H1 (cell line): ENCODE results near the gene RPS6KB2. TPM values are rescaled to one million over a fixed set of nuclear protein-coding genes. Genes with fewer than 3 reads are reported as not detected.

Experiments used
- ATF2 ChIP-seq: IDR thresholded peaks from 2 replicates; pipeline ENCODE4 v1.6.1; 2012; ENCODE audit warnings: low read length, inconsistent platforms
- EP300 ChIP-seq, 2 experiments: IDR thresholded peaks; 1 replicate in 1 of 2; 2 replicates in 1 of 2; pipeline ENCODE4 v1.6.1; 2011 to 2012; ENCODE audit warnings: low read depth in 2 of 2, low read length in 2 of 2, mild to moderate bottlenecking in 2 of 2, borderline replicate concordance in 1 of 2, inconsistent platforms in 1 of 2, moderate library complexity in 1 of 2
- FOSL1 ChIP-seq: IDR thresholded peaks from 2 replicates; pipeline ENCODE4 v1.6.1; 2011; ENCODE audit warnings: mild to moderate bottlenecking, low read depth, low read length, moderate library complexity; ENCODE audit not compliant: insufficient read depth
- SP1 ChIP-seq: IDR thresholded peaks from 2 replicates; pipeline ENCODE4 v1.6.1; 2011; ENCODE audit warnings: low read depth, low read length
- SUZ12 ChIP-seq: fragments of 200-600 bp; sonication (generic); IDR thresholded peaks from 2 replicates; pipeline ENCODE4 v1.6.1; 2012; ENCODE audit warnings: mild to moderate bottlenecking, inconsistent platforms, low read length, moderate library complexity, mixed read lengths
- TBP ChIP-seq: IDR thresholded peaks from 2 replicates; pipeline ENCODE4 v1.6.1; 2011; ENCODE audit warnings: low read depth, low read length, improper control_type of control experiment
- USF2 ChIP-seq: IDR thresholded peaks from 2 replicates; pipeline ENCODE4 v1.6.1; 2011; ENCODE audit warnings: low read length, improper control_type of control experiment
- YY1 ChIP-seq: IDR thresholded peaks from 2 replicates; pipeline ENCODE4 v1.6.1; 2011; ENCODE audit warnings: low read depth, mild to moderate bottlenecking, low read length
- polyA plus RNA-seq, 7 experiments: library from polyadenylated mRNA; depleted of rRNA in 3 of 7; stranded (reverse) in 5 of 7; unstranded in 2 of 7; fragments of >200 nt in 5 of 7; fragments of 200-250 nt in 2 of 7; gene quantifications; 1 replicate in 5 of 7; 2 replicates in 1 of 7; 4 replicates in 1 of 7; pipeline versions ENCODE4 v1.2.1 to v1.2.3, GENCODE V29; 2011 to 2013; ENCODE audit warnings: missing spikeins in 2 of 7, mixed read lengths in 2 of 7
- total RNA-seq: library from RNA; stranded (reverse); fragmentation: NEBNext Ultra II Directional; extraction: Animal tissue kit (Norgen Biotek cat#: 25700); gene quantifications from 2 replicates; pipeline ENCODE4 v1.2.1, GENCODE V29; 2021

RPS6KB2 gene
- total and polyA plus RNA-seq, 2 of the 8 experiments (the other 6 are each of a cell fraction or from before 2014, with no cell fraction given) = 41.0 to 47.1 TPM

GRCh38 chr11:67456068-67456705, 27.9 kb downstream of the RPS6KB2 start (continued):
- no peak for TF ChIP-seq ATF2
- TF ChIP-seq SUZ12 = no peak
- TF ChIP-seq FOSL1 = no peak
- TF ChIP-seq SP1 = no peak
- TF ChIP-seq TBP = no peak
- no peak for TF ChIP-seq EP300 (IDR thresholded peaks at IDR 0.05; ENCODE audit: borderline replicate concordance in 1 of 2, low read depth in 2 of 2, low read length in 2 of 2)
- TF ChIP-seq USF2 = no peak
- TF ChIP-seq YY1 = no peak
- TF ChIP-seq, all 59 proteins: peak for 0
